GM12878 (cell line): ENCODE data around the gene NR6A1. TPM values are rescaled to one million over a fixed set of nuclear protein-coding genes. Genes with fewer than 3 reads are reported as not detected.

Experiments
- ATAC-seq: fragments of 200-7000 bp; cut with Tn5 transposase; 3 replicates; pipeline ENCODE4 v1.9.1; 2020; ENCODE audit warnings: mild to moderate bottlenecking, moderate library complexity
- BruUV-seq: library from RNA; stranded (reverse); fragments of 400-500 nt; replicated peaks from 2 replicates; lab custom pipeline; 2021; lab: Mats Ljungman, UMichigan
- CTCF ChIA-PET: fragments of 300-600 bp; sonication (Branson Sonifier 250); formaldehyde crosslinking; extraction: SDS; loops from one replicate; lab custom pipeline; 2021; ENCODE audit warnings: inconsistent platforms; lab: Yijun Ruan, JAX
- POLR2A ChIA-PET: fragments of 350-600 bp; formaldehyde crosslinking; extraction: SDS; loops from one replicate; lab custom pipeline; 2021; ENCODE audit warnings: inconsistent platforms; lab: Charles Lee
- RAD21 ChIA-PET: fragments of 300-600 bp; sonication (Branson Sonifier 250); formaldehyde crosslinking; loops from one replicate; lab custom pipeline; 2023; ENCODE audit warnings: antibody characterized with exemption; ENCODE audit not compliant: unreplicated experiment; lab: Charles Lee
- SMC1A ChIA-PET: fragments of 300-600 bp; sonication (Branson Sonifier 250); formaldehyde crosslinking; loops from one replicate; lab custom pipeline; 2023; ENCODE audit not compliant: unreplicated experiment, uncharacterized antibody; lab: Charles Lee
- DNase-seq: peaks from one replicate; pipeline ENCODE4 v3.0.0-alpha.2; 2011; ENCODE audit warnings: low read depth, low spot score
- FAIRE-seq: peaks from 3 replicates; lab custom pipeline; 2011; peaks lifted over from hg19 to GRCh38; lab: Jason Lieb, UNC
- H2AFZ ChIP-seq: 2 replicates; pipeline ENCODE4 v1.6.0; 2011; ENCODE audit warnings: low read depth, low read length, control low read depth; ENCODE audit not compliant: control insufficient read depth
- H3K27ac ChIP-seq: 2 replicates; pipeline ENCODE4 v1.5.1; 2011; ENCODE audit warnings: control low read depth; ENCODE audit not compliant: control insufficient read depth, insufficient read depth
- H3K27me3 ChIP-seq, 2 experiments: replicated peaks in 1 of 2; 2 replicates each; pipeline versions ENCODE4 v1.6.0 to v1.6.1; 2011; ENCODE audit warnings: low read length in 1 of 2; ENCODE audit not compliant: control insufficient read depth in 2 of 2, insufficient read depth in 2 of 2
- H3K36me3 ChIP-seq, 2 experiments: 2 replicates each; pipeline ENCODE4 v1.5.1; 2011; ENCODE audit warnings: low read length in 1 of 2; ENCODE audit not compliant: control insufficient read depth in 2 of 2, insufficient read depth in 2 of 2
- H3K4me1 ChIP-seq: 2 replicates; pipeline ENCODE4 v1.6.1; 2011; ENCODE audit warnings: mild to moderate bottlenecking, low read length, moderate library complexity, mixed read lengths; ENCODE audit not compliant: control insufficient read depth, insufficient read depth
- H3K4me2 ChIP-seq: 2 replicates; pipeline ENCODE4 v1.6.0; 2011; ENCODE audit warnings: control low read depth; ENCODE audit not compliant: control insufficient read depth, insufficient read depth
- H3K4me3 ChIP-seq: fragments of 200-600 bp; sonication (generic); 2 replicates; pipeline ENCODE4 v1.5.1; 2016
- H3K79me2 ChIP-seq: 2 replicates; pipeline ENCODE4 v1.6.0; 2011; ENCODE audit warnings: low read length; ENCODE audit not compliant: control insufficient read depth, insufficient read depth
- H3K9ac ChIP-seq: 2 replicates; pipeline ENCODE4 v1.8.0; 2011; ENCODE audit warnings: low read length, control low read depth, mixed read lengths; ENCODE audit not compliant: control insufficient read depth, insufficient read depth
- H3K9me3 ChIP-seq: replicated peaks from 3 replicates; pipeline ENCODE4 v1.5.1; 2011; ENCODE audit warnings: mild to moderate bottlenecking, low read length; ENCODE audit not compliant: control insufficient read depth, insufficient read depth
- H4K20me1 ChIP-seq: 2 replicates; pipeline ENCODE4 v1.6.0; 2011; ENCODE audit not compliant: control insufficient read depth, insufficient read depth
- BACH1 ChIP-seq: fragments of 450-650 bp; IDR thresholded peaks from 2 replicates; pipeline ENCODE4 v1.6.1; 2017; ENCODE audit warnings: mild to moderate bottlenecking, borderline replicate concordance
- BHLHE40 ChIP-seq, 2 experiments: fragments of 450-650 bp in 1 of 2; IDR thresholded peaks; 2 replicates each; pipeline ENCODE4 v1.6.1; 2011 to 2017; ENCODE audit warnings: low read depth in 2 of 2, borderline replicate concordance in 1 of 2, improper control_type of control experiment in 1 of 2, low read length in 1 of 2, mild to moderate bottlenecking in 1 of 2
- CEBPB ChIP-seq, 2 experiments: fragments of 150-350 bp in 1 of 2; IDR thresholded peaks; 2 replicates each; pipeline ENCODE4 v1.6.1; 2012 to 2014; ENCODE audit warnings: low read depth in 2 of 2, low read length in 2 of 2, borderline replicate concordance in 1 of 2, inconsistent platforms in 1 of 2
- CREM ChIP-seq: IDR thresholded peaks from 2 replicates; pipeline ENCODE4 v1.6.1; 2014; ENCODE audit warnings: antibody characterized with exemption, low read depth
- EZH2 ChIP-seq: IDR thresholded peaks from 2 replicates; pipeline ENCODE4 v1.6.1; 2012; ENCODE audit warnings: low read depth, mild to moderate bottlenecking, control low read depth, inconsistent platforms, low read length, borderline replicate concordance; ENCODE audit not compliant: control insufficient read depth
- FOXK2 ChIP-seq: fragments of 450-650 bp; IDR thresholded peaks from 2 replicates; pipeline ENCODE4 v1.6.1; 2017; ENCODE audit warnings: mild to moderate bottlenecking, moderate library complexity
- FOXM1 ChIP-seq: IDR thresholded peaks from 2 replicates; pipeline ENCODE4 v1.6.1; 2012; ENCODE audit warnings: low read depth, mild to moderate bottlenecking, inconsistent platforms, low read length, moderate library complexity
- IKZF2 ChIP-seq, 2 experiments: fragments of 450-650 bp; IDR thresholded peaks; 2 replicates each; pipeline ENCODE4 v1.6.1; 2017; ENCODE audit warnings: mild to moderate bottlenecking in 2 of 2, moderate library complexity in 2 of 2
- REST ChIP-seq: IDR thresholded peaks from 2 replicates; pipeline ENCODE4 v1.6.1; 2012; ENCODE audit warnings: mild to moderate bottlenecking, low read depth, low read length
- RFX5 ChIP-seq: IDR thresholded peaks from 2 replicates; pipeline ENCODE4 v1.6.1; 2011; ENCODE audit warnings: low read depth, low read length, improper control_type of control experiment
- ZNF274 ChIP-seq: IDR thresholded peaks from one replicate; pipeline ENCODE4 v1.8.0; 2011; ENCODE audit not compliant: insufficient read length, insufficient read depth
- WGBS: methylation state at CpG from one replicate; pipeline ENCODE4 v1.1.6; 2016; ENCODE audit warnings: low lambda C conversion rate; ENCODE audit not compliant: insufficient replicate concordance, insufficient coverage; ENCODE audit errors: missing lambda C conversion rate; 5-methylcytosine and 5-hydroxymethylcytosine counted together
- in situ Hi-C: fragments of 300-500 bp; cut with MboI; formaldehyde crosslinking; loops from 9 replicates; pipeline ENCODE4 v1.14.3; 2018; ENCODE audit warnings: mixed read lengths
- intact Hi-C: fragments of 100-400 bp; cut with micrococcal nuclease; formaldehyde crosslinking; loops from one replicate; pipeline ENCODE4 v1.14.2; 2022; ENCODE audit not compliant: unreplicated experiment
- polyA plus RNA-seq, 11 experiments: library from polyadenylated mRNA; depleted of rRNA in 4 of 11; unstranded in 6 of 11; stranded (reverse) in 5 of 11; fragments of >200 nt; fragmentation: Nextera tagmentation in 4 of 11; fragmentation: Illumina TruSeq in 1 of 11; extraction: Ambion mirVana in 4 of 11; extraction: Trizol in 1 of 11; gene quantifications; 1 replicate in 1 of 11; 2 replicates in 10 of 11; pipeline versions ENCODE4 v1.2.1 to v1.2.3, GENCODE V29; 2011 to 2016; ENCODE audit warnings: inconsistent platforms in 2 of 11, missing spikeins in 2 of 11, low read depth in 1 of 11
- total RNA-seq, 4 experiments: library from RNA; depleted of rRNA in 3 of 4; stranded (reverse); fragments of >200 nt in 3 of 4; fragmentation: Illumina TruSeq in 1 of 4; extraction: Trizol in 1 of 4; gene quantifications; 2 replicates each; pipeline versions ENCODE4 v1.2.1 to v1.2.3, GENCODE V29; 2013 to 2021

NR6A1 gene
- total and polyA plus RNA-seq, 10 of the 15 experiments (the other 5 are each of a cell fraction or from before 2014, with no cell fraction given): 1.2 to 9.2 (median 4.6) TPM

GRCh38 chr9:124496463-124496862 is 274.6 kb downstream of the NR6A1 start:
- no peak for FAIRE-seq
- Histone ChIP-seq H3K27me3 (no peaks in the 10 kb centered on the region; a peak in 1 of 4 replicates), H3K4me3 (no peak overlapping the region), H3K4me1 (peaks cover 34% of the 10 kb centered on the region), H3K79me2 (no peaks in the 10 kb centered on the region), H3K9ac (no peak overlapping the region), H4K20me1 (no peaks in the 10 kb centered on the region), H3K27ac (no peak overlapping the region), H3K4me2 (no peak overlapping the region; the same call in 1 of the 2 replicates), H3K36me3 (no peaks in the 10 kb centered on the region), H3K9me3 (no peaks in the 10 kb centered on the region), H2AFZ (no peak overlapping the region)
- SMC1A ChIA-PET: no interaction called here
- CTCF ChIA-PET: no interaction called here
- intact Hi-C loops: no loop called here
- POLR2A ChIA-PET: no interaction called here
- ATAC-seq: no peak
- no TSS peak for BruUV-seq
- no peak for DNase-seq
- WGBS: 43% methylated on average over 15 of the region's 15 CpGs
- in situ Hi-C loops: no loop called here
- TF ChIP-seq ZNF274: no peak
- no peak for TF ChIP-seq CEBPB (IDR thresholded peaks at IDR 0.05; ENCODE audit: borderline replicate concordance in 1 of 2, low read depth in 2 of 2, low read length in 2 of 2)
- no peak for TF ChIP-seq FOXK2
- no peak for TF ChIP-seq FOXM1
- TF ChIP-seq BACH1: no peak
- TF ChIP-seq BHLHE40 (IDR thresholded peaks at IDR 0.05; ENCODE audit: borderline replicate concordance in 1 of 2, low read depth in 2 of 2, low read length in 1 of 2): no peak
- TF ChIP-seq EZH2: no peak
- TF ChIP-seq CREM: no peak
- TF ChIP-seq REST: no peak
- no peak for TF ChIP-seq RFX5
- TF ChIP-seq IKZF2 (IDR thresholded peaks at IDR 0.05): no peak
- RAD21 ChIA-PET: no interaction called here
